HepG2 (cell line): ENCODE data around the gene OSBPL5. TPM values are rescaled to one million over a fixed set of nuclear protein-coding genes. Genes with fewer than 3 reads are reported as not detected.

ENCODE experiments used
- ATAC-seq: fragments of 200-7000 bp; cut with Tn5 transposase; 3 replicates; pipeline ENCODE4 v1.9.1; 2020; ENCODE audit warnings: mild to moderate bottlenecking, moderate library complexity
- BruUV-seq: library from RNA; stranded (reverse); fragments of 400-500 nt; replicated peaks from 2 replicates; lab custom pipeline; 2021; lab: Mats Ljungman, UMichigan
- CTCF ChIA-PET: fragments of 300-600 bp; formaldehyde crosslinking; extraction: SDS; loops from one replicate; lab custom pipeline; 2021; ENCODE audit warnings: low total read pairs, inconsistent platforms, low intra/inter-chr PET ratio; lab: Yijun Ruan, JAX
- POLR2A ChIA-PET: fragments of 350-600 bp; sonication (Branson Sonifier 250); formaldehyde crosslinking; loops from one replicate; lab custom pipeline; 2020; ENCODE audit warnings: antibody characterized with exemption, inconsistent platforms; lab: Yijun Ruan, JAX
- DNase-seq: peaks from one replicate; pipeline ENCODE4 v3.0.0-alpha.2; 2015; ENCODE audit warnings: low spot score
- FAIRE-seq: peaks from 3 replicates; lab custom pipeline; 2011; peaks lifted over from hg19 to GRCh38; lab: Jason Lieb, UNC
- H2AFZ ChIP-seq: one replicate; pipeline ENCODE4 v1.6.1; 2011; ENCODE audit warnings: low read length, inconsistent platforms
- H3K27ac ChIP-seq: fragments of 300-600 bp; 3 replicates; pipeline ENCODE4 v1.8.0; 2011; ENCODE audit warnings: mixed run types, mild to moderate bottlenecking, mixed read lengths, low read length, inconsistent platforms; ENCODE audit not compliant: insufficient read depth; ENCODE audit errors: extremely low read length
- H3K27me3 ChIP-seq, 2 experiments: fragments of 200-600 bp in 1 of 2; 2 replicates in 1 of 2; 3 replicates in 1 of 2; pipeline versions ENCODE4 v1.6.0 to v1.8.0; 2011; ENCODE audit warnings: low read length in 2 of 2, mild to moderate bottlenecking in 2 of 2, moderate library complexity in 2 of 2, inconsistent platforms in 1 of 2; ENCODE audit not compliant: insufficient read depth in 2 of 2, control insufficient read depth in 1 of 2
- H3K36me3 ChIP-seq, 2 experiments: fragments of 200-600 bp in 1 of 2; replicated peaks in 1 of 2; 2 replicates in 1 of 2; 3 replicates in 1 of 2; pipeline versions ENCODE4 v1.5.1 to v1.8.0; 2011; ENCODE audit warnings: low read length in 2 of 2, inconsistent platforms in 1 of 2; ENCODE audit not compliant: insufficient read depth in 2 of 2, control insufficient read depth in 1 of 2
- H3K4me1 ChIP-seq: 2 replicates; pipeline ENCODE4 v1.5.1; 2012; ENCODE audit warnings: low read length, inconsistent platforms; ENCODE audit not compliant: insufficient read depth
- H3K4me2 ChIP-seq: 2 replicates; pipeline ENCODE4 v1.6.0; 2011; ENCODE audit warnings: low read depth, low read length, inconsistent platforms
- H3K4me3 ChIP-seq, 3 experiments: fragments of 200-600 bp in 1 of 3; sonication (generic), shearing (Covaris generic) in 1 of 3; replicated peaks in 1 of 3; 2 replicates each; pipeline ENCODE4 v1.5.1; 2011 to 2016; ENCODE audit warnings: low read length in 3 of 3, inconsistent platforms in 2 of 3, low read depth in 2 of 3, mild to moderate bottlenecking in 2 of 3, control low read depth in 1 of 3, mixed read lengths in 1 of 3; ENCODE audit not compliant: insufficient read depth in 1 of 3
- H3K79me2 ChIP-seq: one replicate; pipeline ENCODE4 v1.6.1; 2011; ENCODE audit warnings: low read length, inconsistent platforms; ENCODE audit not compliant: insufficient read depth
- H3K9ac ChIP-seq: 2 replicates; pipeline ENCODE4 v1.6.0; 2011; ENCODE audit warnings: mild to moderate bottlenecking, low read depth, low read length, inconsistent platforms; ENCODE audit not compliant: insufficient read depth
- H3K9me3 ChIP-seq: 2 replicates; pipeline ENCODE4 v1.5.1; 2012; ENCODE audit warnings: mild to moderate bottlenecking, low read length
- H4K20me1 ChIP-seq: 2 replicates; pipeline ENCODE4 v1.6.0; 2011; ENCODE audit warnings: inconsistent platforms, mild to moderate bottlenecking, low read length, moderate library complexity; ENCODE audit not compliant: insufficient read depth
- EHMT2 ChIP-seq: fragments of 200-600 bp; sonication (generic); IDR thresholded peaks from 2 replicates; pipeline ENCODE4 v1.7.0; 2017; ENCODE audit warnings: antibody characterized with exemption, low read depth, low read length, borderline replicate concordance
- ELF3 ChIP-seq: IDR thresholded peaks from 2 replicates; pipeline ENCODE4 v1.6.1; 2016; ENCODE audit warnings: missing genetic modification reagents, missing compliant biosample characterization
- FOXK1 ChIP-seq: sonication (generic); formaldehyde crosslinking; IDR thresholded peaks from 2 replicates; pipeline ENCODE4 v1.4.0; 2020; ENCODE audit warnings: low read depth, missing genetic modification reagents, borderline replicate concordance
- HHEX ChIP-seq: IDR thresholded peaks from 2 replicates; pipeline ENCODE4 v1.6.1; 2016; ENCODE audit warnings: control low read depth
- HOXA9 ChIP-seq: sonication (generic); formaldehyde crosslinking; IDR thresholded peaks from 2 replicates; pipeline ENCODE4 v1.8.1; 2022; ENCODE audit warnings: missing genetic modification reagents, mild to moderate bottlenecking, moderate library complexity, borderline replicate concordance
- ISL2 ChIP-seq: sonication (generic); formaldehyde crosslinking; IDR thresholded peaks from 2 replicates; pipeline ENCODE4 v1.5.0; 2020; ENCODE audit warnings: missing genetic modification reagents
- JUN ChIP-seq: sonication (generic); formaldehyde crosslinking; IDR thresholded peaks from 2 replicates; pipeline ENCODE4 v1.4.0; 2020; ENCODE audit warnings: mild to moderate bottlenecking, missing genetic modification reagents
- KAT7 ChIP-seq: IDR thresholded peaks from 2 replicates; pipeline ENCODE4 v1.6.1; 2018; ENCODE audit warnings: borderline replicate concordance, missing compliant biosample characterization
- SAP130 ChIP-seq: IDR thresholded peaks from 2 replicates; pipeline ENCODE4 v1.6.1; 2016; ENCODE audit warnings: low read depth
- SRF ChIP-seq: IDR thresholded peaks from 2 replicates; pipeline ENCODE4 v1.6.1; 2011; ENCODE audit warnings: mild to moderate bottlenecking, low read depth, low read length, moderate library complexity
- SSRP1 ChIP-seq: IDR thresholded peaks from 2 replicates; pipeline ENCODE4 v1.6.1; 2016; ENCODE audit warnings: control low read depth
- ZNF232 ChIP-seq: sonication (generic); formaldehyde crosslinking; IDR thresholded peaks from 2 replicates; pipeline ENCODE4 v1.4.0; 2020; ENCODE audit warnings: missing genetic modification reagents, borderline replicate concordance
- ZNF251 ChIP-seq: sonication (generic); formaldehyde crosslinking; IDR thresholded peaks from 2 replicates; pipeline ENCODE4 v1.9.0; 2021; ENCODE audit warnings: mild to moderate bottlenecking, missing genetic modification reagents
- ZNF367 ChIP-seq: sonication (generic); formaldehyde crosslinking; IDR thresholded peaks from 2 replicates; pipeline ENCODE4 v1.4.0; 2020; ENCODE audit warnings: missing genetic modification reagents, borderline replicate concordance
- ZNF570 ChIP-seq: sonication (generic); formaldehyde crosslinking; IDR thresholded peaks from 2 replicates; pipeline ENCODE4 v1.4.0; 2020; ENCODE audit warnings: mild to moderate bottlenecking, missing genetic modification reagents, borderline replicate concordance
- ZNF839 ChIP-seq: sonication (generic); formaldehyde crosslinking; IDR thresholded peaks from 2 replicates; pipeline ENCODE4 v1.4.0; 2020; ENCODE audit warnings: missing genetic modification reagents, mild to moderate bottlenecking, borderline replicate concordance
- WGBS: methylation state at CpG from one replicate; pipeline ENCODE4 v1.1.6; 2017; ENCODE audit warnings: low lambda C conversion rate; 5-methylcytosine and 5-hydroxymethylcytosine counted together
- in situ Hi-C: cut with HindIII; loops from 2 replicates; pipeline ENCODE4 v1.10.0; 2017; ENCODE audit warnings: low pct_unique_long_range_greater_than_20kb; ENCODE audit not compliant: extremely low pct_ligation_motif_present
- intact Hi-C: fragments of 100-400 bp; cut with micrococcal nuclease; formaldehyde crosslinking; loops from one replicate; pipeline ENCODE4 v1.10.0; 2022; ENCODE audit not compliant: unreplicated experiment
- polyA plus RNA-seq, 8 experiments: library from polyadenylated mRNA; depleted of rRNA in 3 of 8; stranded (reverse) in 7 of 8; unstranded in 1 of 8; fragments of >200 nt; fragmentation: Illumina TruSeq in 4 of 8; extraction: Trizol in 4 of 8; gene quantifications; 2 replicates each; pipeline versions ENCODE4 v1.2.1 to v1.2.3, GENCODE V29; 2011 to 2016; ENCODE audit warnings: low read depth in 4 of 8, missing spikeins in 1 of 8, mixed read lengths in 1 of 8; ENCODE audit not compliant: insufficient read depth in 1 of 8
- total RNA-seq, 5 experiments: library from RNA; depleted of rRNA; stranded (reverse); fragments of >200 nt; fragmentation: Illumina TruSeq; extraction: Trizol; gene quantifications; 2 replicates each; pipeline ENCODE4 v1.2.3, GENCODE V29; 2016; ENCODE audit warnings: low read depth in 1 of 5
- TF ChIP-seq, protein P1 (sequence below): sonication (generic); formaldehyde crosslinking; IDR thresholded peaks from 2 replicates; pipeline ENCODE4 v1.8.0; 2023; ENCODE audit warnings: mild to moderate bottlenecking, missing genetic modification reagents

The OSBPL5 gene
- total and polyA plus RNA-seq, 2 of the 13 experiments (the other 11 are each of a cell fraction or from before 2014, with no cell fraction given) = not detected

DNA sequence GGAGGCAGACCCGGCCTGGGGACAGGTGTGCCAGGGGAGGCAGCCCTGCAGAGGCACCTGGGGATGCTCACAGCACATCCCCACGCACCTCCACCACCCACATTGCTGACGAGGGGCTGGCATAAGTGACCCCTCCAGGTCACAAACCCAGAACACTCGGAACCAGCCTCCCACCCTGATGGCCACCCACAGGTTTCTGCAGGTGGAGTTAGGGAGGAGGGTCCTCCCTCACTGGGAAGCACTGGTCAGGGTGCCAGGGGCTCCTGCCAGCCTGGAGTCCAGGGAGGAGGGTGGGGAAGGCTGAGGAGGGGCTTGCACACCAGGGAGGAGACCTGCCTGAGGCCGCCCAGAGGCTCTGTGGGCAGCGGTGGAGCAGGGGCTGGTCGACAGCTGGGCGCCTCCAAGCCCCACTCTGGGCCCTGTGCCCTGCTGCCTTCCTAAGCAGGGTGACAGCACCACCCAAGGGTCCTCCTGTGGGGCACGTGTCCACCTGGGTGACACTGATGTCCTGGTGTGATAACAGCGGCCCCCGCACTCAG lies 56.9 kb downstream of the OSBPL5 start:
- ATAC-seq (no peak), FAIRE-seq (no peak), DNase-seq (no peak)
- TF ChIP-seq ZNF570 (CRISPR knock-in tag) (no peak), ISL2 (no peak), ELF3 (CRISPR knock-in tag) (no peak), FOXK1 (no peak), SSRP1 (CRISPR knock-in tag) (no peak), SRF (no peak), ZNF232 (CRISPR knock-in tag) (no peak), HHEX (CRISPR knock-in tag) (no peak), JUN (CRISPR knock-in tag) (no peak), KAT7 (CRISPR knock-in tag) (no peak), EHMT2 (no peak), ZNF367 (CRISPR knock-in tag) (no peak), ZNF251 (CRISPR knock-in tag) (no peak), ZNF839 (CRISPR knock-in tag) (no peak), HOXA9 (CRISPR knock-in tag) (no peak), SAP130 (CRISPR knock-in tag) (no peak)
- TF ChIP-seq, protein P1, sequence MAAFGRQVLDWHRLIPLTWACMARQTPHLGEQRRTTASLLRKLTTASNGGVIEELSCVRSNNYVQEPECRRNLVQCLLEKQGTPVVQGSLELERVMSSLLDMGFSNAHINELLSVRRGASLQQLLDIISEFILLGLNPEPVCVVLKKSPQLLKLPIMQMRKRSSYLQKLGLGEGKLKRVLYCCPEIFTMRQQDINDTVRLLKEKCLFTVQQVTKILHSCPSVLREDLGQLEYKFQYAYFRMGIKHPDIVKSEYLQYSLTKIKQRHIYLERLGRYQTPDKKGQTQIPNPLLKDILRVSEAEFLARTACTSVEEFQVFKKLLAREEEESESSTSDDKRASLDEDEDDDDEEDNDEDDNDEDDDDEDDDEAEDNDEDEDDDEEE (CRISPR knock-in tag) = no peak
- no peaks in the 10 kb centered on the region for H3K36me3 ChIP-seq
- H3K27me3 ChIP-seq = peaks cover 17 to 52% of the 10 kb centered on the region in 2 experiments
- no peak overlapping the region for H3K4me3 ChIP-seq
- in situ Hi-C loops (loop anchor here (10.0 kb wide), 1 partner anchor 107 kb away; the partner anchor contains the start of gene MRGPRG), intact Hi-C loops (no loop called here)
- no peak overlapping the region for H3K27ac ChIP-seq
- WGBS = 4% methylated on average over 4 of the region's 11 CpGs
- H3K4me2 ChIP-seq = no peak overlapping the region
- POLR2A ChIA-PET = no interaction called here
- H2AFZ ChIP-seq = no peak overlapping the region
- no TSS peak for BruUV-seq
- no peak overlapping the region for H3K9ac ChIP-seq
- H3K4me1 ChIP-seq = no peaks in the 10 kb centered on the region
- CTCF ChIA-PET = no interaction called here
- no peaks in the 10 kb centered on the region for H3K79me2 ChIP-seq
- no peaks in the 10 kb centered on the region for H4K20me1 ChIP-seq
- peaks cover 4% of the 10 kb centered on the region; the same call in 1 of the 2 replicates for H3K9me3 ChIP-seq
